Cardiac fibroblast (primary cell): ENCODE results near the gene POLD3.

ENCODE experiments used
- DNase-seq, 2 donors: peaks; one replicate each; pipeline versions ENCODE4 v3.0.0 to v3.0.0-alpha.2; 2010; ENCODE audit warnings: low read depth in 2 of 2
- H3K4me3 ChIP-seq, 2 donors: replicated peaks in 1 of 2; 1 replicate in 1 of 2; 2 replicates in 1 of 2; pipeline ENCODE4 v1.5.1; 2011; ENCODE audit warnings: low read depth in 2 of 2, low read length in 2 of 2, mild to moderate bottlenecking in 2 of 2, moderate library complexity in 1 of 2
- CTCF ChIP-seq: IDR thresholded peaks from one replicate; pipeline ENCODE4 v1.5.1; 2011; ENCODE audit warnings: low read depth, mild to moderate bottlenecking, low read length, inconsistent platforms

The POLD3 gene

DNA sequence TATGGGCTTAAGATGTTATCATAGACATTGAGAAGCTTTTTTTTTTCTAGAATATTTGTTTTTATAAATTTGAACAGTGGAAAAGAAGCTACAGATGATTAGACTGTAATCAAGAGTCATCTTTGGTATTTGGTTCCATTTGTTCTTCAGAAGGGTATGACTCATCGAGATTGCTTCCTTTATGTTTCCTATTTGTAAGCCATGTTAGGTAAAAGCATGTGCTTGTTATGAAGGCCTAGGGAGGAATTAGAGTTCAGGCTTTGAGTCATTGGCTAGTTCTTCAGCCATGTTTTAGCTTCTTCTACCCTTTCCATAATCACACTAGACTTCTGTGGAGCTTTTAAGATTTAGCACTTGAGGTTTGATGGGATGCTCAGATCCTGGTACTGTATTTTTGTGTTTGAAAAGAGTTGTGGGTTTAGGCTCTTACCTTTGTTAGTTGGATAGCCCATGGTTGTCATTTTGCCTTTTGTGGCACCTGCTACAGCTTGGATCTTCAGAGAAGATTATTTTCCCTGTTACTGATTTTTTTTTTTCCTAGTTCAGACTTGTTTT is 44.3 kb downstream of the POLD3 start:
- no peak overlapping the region for H3K4me3 ChIP-seq
- peak; percentile 72 to 92 for DNase-seq
- TF ChIP-seq CTCF: no peak

DNA sequence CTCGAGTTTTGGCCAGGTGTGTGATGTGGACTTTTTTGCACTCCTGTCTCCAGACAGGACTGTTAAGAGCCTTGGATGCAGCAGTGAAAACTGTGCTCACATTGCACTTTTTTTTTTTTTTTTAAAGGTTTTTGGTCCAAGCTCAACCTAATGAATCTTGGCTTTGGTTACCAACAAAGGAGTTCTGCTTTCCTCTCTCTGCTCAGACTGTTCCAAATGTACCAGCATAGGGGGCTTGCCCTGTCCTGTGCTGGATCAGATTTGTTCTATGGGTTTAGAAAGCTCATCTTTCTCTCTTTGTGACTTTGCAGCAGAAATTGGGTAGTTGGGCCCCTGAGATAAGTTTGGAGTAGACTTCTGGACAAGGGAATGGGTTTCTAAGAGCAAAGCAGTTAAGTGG is 45.3 kb downstream of the POLD3 start:
- TF ChIP-seq CTCF: no peak
- DNase-seq: no peak

DNA sequence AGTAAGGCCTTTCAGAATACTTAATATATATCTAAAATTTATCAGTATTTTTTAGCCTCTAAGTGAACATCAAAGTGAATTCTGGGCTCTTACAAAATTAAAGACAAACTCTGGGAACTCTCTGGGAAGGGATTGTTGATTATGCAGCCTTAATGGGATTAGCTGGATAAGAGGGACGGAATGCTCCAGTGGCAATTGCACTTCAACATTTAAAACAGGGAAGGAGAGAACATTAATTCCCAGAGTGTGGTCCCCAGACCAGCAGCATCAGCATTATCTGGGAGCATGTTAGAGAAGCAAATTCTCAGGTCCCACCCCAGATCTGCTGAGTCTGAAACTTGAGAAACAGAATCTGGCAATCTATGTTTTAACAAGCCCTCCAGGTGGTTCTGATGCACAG is 46.5 kb downstream of the POLD3 start:
- no peak for DNase-seq
- no peak for TF ChIP-seq CTCF
- no peak overlapping the region for H3K4me3 ChIP-seq

More for the DNA sequence above, 45.3 kb downstream of the POLD3 start:
- H3K4me3 ChIP-seq: no peak overlapping the region

- TF ChIP-seq CTCF: no peak
- no peak overlapping the region for H3K4me3 ChIP-seq
- DNase-seq: peak; percentile 12 to 25
Measured at GRCh38 chr11:74639533-74639932, 47.2 kb downstream of the POLD3 start.

DNA sequence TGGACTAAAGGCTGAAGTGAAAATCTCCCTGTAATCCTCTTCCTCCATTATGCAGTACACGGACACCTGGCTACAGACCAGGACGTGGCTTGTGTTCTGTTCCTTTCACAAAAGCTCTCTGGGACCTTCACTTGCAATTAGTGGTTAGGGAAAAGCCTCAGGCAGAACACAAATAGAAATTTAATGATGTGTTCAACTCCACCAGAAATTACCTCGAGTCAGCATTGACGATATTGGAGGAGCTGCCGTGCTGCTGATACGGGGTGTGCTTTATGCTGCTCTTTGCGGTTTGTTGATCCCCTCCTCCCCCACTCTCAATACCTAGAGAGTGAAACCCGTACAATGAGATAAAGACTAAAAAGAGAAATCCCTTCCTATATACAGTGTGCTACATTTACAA is 48.9 kb downstream of the POLD3 start:
- H3K4me3 ChIP-seq: no peak overlapping the region
- no peak for DNase-seq
- no peak for TF ChIP-seq CTCF

DNA sequence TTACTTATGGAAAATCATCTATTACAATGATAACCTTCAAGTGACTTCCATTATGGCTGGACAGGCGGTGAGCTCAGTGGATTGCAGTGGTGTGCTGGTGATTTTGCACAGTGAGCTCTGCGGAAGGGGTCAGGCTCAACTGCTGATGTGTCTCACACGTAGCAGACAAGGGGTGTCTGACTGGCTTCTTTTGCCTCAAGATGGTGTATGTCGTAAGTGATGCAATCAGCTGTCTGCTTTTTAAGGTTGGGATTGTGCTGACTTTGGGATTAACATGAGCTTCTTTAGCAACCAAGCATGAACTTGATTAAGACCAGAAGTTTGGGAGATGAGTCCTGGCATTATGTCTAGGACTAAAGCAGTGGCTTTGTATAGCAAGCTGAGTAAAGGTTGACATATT is 49.5 kb downstream of the POLD3 start:
- DNase-seq: peak in 1 of 2 donors; percentile 5
- TF ChIP-seq CTCF: no peak
- H3K4me3 ChIP-seq: no peak overlapping the region

- H3K4me3 ChIP-seq: no peak overlapping the region
- no peak for DNase-seq
- no peak for TF ChIP-seq CTCF
Measured at GRCh38 chr11:74642912-74643311, 50.5 kb downstream of the POLD3 start.
